Measurements from ENCODE around the gene CCDC38.

- no peak for TF ChIP-seq CTCF (conservative IDR thresholded peaks at IDR 0.05)
- TF ChIP-seq EZH2 (IDR thresholded peaks at IDR 0.05; ENCODE audit: low read depth): no peak
Measured at GRCh38 chr12:95830335-95831089, 111.9 kb downstream of the CCDC38 start.
